A204.1 (cell line): ENCODE results near the gene TMCC1.
"Not testable (repeated sequence)": the region's sequence is repeated elsewhere in the genome, so short reads cannot be mapped to it uniquely, and the experiment has no call there.

ENCODE experiments used
- FAIRE-seq: peaks from 2 replicates; lab custom pipeline; 2012; peaks lifted over from hg19 to GRCh38; lab: Jason Lieb, UNC

TMCC1 gene

DNA sequence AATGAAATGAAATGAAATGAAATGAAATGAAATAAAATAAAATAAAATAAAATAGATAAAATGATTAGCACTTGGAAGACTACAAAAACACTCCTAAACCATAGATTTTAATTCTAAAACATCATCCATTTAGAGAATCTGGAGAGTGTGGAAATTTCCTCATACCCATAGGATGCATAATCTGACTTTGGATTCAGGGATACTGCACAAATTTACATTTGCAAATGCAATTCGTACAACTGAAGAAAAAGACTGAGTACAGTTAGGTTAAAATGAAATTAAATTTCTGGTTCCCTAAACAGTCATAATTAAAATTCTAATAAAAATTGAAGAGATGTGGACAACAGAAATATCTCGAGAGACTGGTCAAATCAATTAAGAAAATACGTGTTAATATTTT is 122.9 kb downstream of the TMCC1 start:
- no peak for FAIRE-seq

DNA sequence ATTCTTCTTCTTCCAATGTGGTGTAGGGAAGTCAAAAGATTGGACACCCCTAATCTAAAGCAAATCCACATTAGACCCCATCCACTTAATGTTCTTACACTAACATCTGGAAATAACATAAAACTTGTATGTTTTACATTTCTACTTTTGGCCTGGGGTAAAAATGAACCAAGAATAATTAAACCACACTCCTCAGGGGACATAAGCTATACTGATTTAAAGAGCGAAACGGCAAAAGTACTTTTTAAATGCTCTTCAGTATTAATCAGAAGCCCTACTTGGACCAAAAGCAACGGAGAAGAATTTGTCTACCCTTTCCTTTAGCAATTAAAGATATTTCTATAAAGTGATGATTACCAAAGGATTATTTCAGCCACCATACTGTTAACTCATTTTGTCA is 123.9 kb downstream of the TMCC1 start:
- no peak for FAIRE-seq

DNA sequence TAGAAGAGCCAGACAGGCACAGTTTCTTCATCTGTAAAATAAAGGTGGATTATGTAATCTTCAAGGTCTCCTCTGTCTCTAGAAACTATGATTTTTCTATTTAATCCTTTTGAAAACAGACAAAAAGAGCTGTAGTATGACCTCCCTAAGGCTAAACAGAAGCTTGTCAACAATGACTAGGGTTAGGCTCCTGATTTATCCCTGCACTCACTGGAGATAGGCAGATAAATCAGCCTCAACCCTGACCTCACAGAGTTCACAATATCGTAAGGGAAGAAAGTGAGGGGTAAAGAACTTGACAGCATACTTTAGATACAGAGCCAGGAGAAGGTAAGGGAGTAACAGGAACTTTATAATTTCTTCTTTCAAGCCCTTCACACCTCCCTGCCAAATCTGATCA is 124.8 kb downstream of the TMCC1 start:
- no peak for FAIRE-seq

DNA sequence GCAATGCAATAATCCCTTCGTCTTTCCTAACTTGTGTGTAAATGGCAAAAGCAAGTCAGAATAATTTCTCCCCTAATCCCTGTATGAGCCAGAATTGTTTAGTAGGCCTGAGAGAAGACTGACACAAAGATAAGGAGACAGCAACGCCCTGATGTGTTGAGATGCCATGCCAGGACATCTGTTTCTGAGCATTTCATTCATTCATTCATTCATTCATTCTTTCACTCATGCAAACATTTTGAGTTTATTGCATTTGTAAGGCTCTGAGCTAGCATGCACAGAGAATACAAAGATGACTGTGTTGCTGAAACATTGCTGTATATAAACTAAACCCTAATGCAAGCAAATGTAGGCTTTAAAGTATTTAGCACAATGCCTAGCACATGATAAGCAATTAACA is 127.4 kb downstream of the TMCC1 start:
- no peak for FAIRE-seq

DNA sequence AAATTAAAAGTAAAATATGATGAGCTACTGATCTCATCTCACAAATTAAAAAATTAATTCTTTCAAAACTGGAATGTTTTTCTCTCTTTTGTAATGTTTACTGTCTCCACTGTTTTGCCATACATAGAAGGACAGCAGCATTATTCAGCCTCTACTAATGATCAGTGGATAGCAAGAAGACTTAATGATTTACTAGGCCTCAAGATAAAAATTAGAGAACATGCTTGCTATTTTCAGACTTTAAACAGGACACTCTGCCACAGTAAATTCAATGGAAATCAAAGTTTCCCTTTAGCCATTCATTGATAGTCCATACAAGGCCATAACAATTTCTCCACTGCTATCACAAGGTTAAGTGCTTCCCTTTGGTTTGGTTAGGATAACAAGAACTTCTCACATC is 129.4 kb downstream of the TMCC1 start:
- no peak for FAIRE-seq

DNA sequence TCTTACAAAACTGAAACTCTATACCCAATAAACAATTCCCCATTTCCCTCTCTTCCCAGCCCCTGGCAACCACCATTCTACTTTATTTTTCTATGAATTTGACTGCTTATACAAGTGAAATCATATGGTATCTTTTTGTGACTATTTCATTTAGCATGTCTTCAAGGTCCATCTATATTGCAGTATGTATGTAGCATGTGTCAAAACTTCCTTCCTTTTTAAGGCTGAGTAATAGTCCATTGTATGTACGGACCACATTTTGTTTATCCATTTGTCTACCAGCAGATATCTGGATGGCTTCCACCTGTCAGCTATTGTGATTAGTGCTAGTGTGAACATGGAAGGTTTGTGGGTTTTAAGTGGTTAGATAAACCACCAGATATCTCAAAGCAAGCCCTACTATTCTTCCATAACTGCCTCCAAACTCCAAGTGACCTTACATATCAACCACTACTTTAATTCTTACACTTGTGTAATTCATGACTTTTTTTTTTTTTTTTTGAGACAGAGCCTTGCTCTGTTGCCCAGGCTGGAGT is 134.7 kb downstream of the TMCC1 start:
- FAIRE-seq, result no peak

DNA sequence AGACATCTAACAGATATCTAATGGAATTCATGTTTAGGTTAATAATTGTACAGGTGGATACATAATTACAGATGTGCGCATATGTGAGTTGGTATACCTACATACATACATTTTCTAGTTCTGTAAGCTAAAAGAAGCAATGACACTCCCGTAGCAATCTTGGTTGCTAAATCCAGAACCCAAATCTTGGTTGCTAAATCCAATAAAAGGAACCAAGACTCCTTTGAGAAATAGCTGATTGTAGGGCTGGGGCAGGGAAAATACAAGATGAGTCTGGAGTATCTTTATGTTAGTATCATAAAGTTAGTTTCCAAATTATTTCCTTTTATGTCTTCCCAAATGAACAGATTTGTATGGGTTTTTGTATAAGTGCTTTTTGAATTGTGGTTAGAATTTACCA is 135.2 kb downstream of the TMCC1 start:
- no peak for FAIRE-seq

DNA sequence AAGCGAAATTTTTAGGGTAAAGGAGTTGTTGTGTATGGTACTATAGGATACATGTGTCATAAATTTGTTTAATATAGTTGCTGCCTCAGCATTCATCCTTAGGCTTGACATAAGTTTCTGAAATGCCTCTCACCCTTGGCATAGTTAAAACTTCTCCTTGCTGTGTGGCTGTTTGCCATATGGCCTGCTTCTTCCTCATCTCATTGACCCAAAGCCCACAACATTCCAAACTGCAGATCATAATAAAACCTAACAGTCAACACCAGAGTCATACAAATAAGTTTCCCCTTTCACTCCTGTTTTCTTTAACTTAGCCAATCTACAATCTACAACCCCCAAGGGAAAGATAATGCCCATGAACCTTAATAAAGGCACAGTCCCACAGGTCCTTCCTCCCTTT is 136.6 kb downstream of the TMCC1 start:
- FAIRE-seq, result no peak

DNA sequence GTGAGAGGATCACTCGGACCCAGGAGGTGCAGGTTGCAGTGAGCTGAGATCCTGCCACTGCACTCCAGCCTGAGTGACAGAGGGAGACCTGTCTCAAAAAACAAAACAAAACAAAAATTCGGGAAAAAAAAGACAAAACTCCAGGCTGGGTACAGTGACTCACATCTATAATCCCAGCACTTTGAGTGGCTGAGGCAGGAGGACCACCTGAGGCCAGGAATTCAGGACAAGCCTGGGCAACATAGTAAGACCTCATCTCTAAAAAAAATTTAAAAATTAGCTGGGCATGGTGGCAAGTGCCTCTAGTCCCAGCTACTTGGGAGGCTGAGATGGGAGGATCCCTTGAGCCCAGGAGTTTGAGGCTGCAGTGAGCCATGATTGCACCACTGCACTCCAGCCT is 142.4 kb downstream of the TMCC1 start:
- FAIRE-seq, result not testable (repeated sequence)

DNA sequence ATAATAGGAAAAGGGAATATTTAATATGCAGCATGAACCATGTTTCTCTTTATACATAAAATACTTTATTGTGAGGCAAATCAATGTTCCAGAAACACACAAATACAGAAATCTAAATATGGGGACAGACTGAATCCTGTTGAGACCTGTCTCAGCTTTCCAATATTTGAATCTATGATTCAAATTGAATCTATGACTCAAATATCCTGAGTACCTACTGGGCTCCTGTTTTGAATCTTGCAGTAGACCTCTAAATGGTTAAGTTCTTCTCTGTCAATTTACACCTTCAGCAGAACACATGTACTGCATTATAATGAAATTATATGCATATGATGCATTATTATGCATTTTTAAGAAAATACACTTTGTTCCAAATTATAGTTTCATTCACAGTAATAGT is 143.8 kb downstream of the TMCC1 start:
- no peak for FAIRE-seq

DNA sequence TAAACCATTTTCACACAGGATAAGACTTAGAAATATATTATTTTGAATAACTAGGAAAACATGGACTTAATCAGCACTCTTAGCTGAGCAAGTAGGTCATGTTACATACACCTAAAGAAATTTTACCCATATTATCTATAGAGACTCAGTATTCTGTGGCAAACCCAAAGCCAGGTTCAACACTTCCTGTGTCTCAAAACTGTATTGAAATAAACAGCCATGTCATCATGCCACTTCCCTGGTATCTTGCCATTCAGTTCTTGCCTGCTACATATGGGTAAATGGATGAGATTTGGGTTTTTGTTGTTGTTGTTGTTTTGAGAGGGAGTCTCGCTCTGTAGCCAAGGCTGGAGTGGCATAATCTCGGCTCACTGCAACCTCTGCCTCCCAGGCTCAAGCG is 145.5 kb downstream of the TMCC1 start:
- FAIRE-seq, result no peak

DNA sequence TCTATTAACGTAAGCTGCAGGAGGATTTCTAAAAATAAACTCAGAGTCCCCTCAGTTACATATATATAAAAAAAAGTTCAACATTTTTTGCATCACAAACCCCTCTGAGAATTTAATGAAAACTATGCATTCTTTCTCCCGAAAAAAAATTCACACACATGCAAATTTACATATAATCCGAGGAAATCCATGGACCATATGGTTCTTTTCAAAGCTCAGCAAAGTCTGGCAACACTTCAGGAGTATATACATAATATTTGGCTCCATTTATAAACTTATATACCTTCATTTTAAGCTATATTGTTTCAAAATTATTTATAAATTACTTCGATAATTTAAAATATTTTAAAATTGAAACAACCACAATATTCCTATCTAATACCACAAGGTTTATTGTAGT is 146.4 kb downstream of the TMCC1 start:
- FAIRE-seq, result no peak

DNA sequence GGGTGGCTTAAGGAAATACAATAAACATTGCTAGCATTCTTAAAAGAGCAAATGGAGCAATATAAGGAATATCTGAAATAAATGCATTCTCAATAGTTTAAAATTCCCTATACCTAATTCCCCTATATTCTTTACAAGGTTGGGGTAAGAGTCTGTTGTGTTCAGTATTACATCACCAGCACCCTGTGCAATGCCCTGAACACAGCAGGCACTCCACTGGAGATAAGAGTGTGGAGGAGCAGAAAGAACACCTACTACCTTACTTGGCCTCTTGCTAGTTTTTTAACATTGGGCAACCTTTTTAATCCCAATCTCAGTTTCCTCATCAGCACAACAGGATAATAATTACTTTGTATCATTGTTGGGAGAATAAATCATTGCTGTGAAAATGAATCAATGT is 146.9 kb downstream of the TMCC1 start:
- FAIRE-seq, result no peak

DNA sequence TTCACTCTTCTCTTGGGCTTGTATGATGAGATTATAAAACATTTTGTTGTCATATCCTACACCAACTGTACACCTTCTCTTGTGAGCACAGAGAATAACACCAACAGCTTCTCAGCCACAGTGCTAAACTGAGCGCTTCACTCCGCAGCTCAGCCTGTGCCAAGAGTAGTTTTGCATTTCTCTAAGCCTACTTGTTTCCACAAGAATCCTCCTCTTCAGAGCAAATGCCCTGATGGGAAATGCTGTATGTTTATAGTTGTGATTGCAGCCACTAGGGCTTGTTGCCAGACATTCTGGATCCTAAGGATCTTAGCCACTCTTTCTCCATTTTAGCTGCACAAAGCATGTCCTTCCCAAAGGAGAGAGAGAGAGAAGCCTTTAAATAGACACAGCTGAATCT is 148.3 kb downstream of the TMCC1 start:
- FAIRE-seq, result no peak

DNA sequence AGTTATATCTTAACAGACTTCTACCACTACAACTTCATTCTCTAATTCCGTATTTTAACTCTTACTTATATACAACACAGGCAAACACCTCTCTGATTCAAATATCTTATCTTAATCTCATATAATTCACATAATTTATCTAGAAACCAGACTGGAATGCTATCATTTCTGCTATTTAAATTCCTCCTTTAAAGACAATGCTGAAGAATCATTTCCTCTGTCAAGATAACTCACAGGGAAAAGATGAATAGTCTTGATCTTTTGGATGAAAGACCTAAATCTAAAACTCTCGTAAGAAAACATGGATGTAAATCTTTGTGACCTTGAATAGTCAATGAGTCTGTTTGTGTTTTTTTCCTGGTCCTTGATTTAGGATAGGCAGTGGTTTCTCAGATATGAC is 151.7 kb downstream of the TMCC1 start:
- FAIRE-seq, result no peak

DNA sequence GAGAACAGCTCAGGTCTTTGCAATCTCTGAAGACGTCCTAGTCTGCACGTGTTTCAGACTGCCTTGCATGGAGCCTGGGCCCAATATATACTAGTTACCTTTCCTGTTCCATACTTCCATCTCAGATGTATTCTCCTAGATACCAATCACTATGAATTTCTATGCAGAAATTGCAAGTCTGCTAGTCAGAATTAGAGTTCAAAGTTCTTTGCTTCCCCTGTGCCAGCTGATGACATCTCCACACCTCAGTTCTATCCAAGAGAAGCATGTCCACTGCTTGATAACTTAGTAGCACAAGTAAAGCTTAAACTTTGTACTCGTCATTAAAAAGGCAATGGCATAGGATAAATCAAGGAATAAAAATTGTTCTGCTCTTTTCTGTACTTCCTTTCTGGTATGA is 153.4 kb downstream of the TMCC1 start:
- no peak for FAIRE-seq

DNA sequence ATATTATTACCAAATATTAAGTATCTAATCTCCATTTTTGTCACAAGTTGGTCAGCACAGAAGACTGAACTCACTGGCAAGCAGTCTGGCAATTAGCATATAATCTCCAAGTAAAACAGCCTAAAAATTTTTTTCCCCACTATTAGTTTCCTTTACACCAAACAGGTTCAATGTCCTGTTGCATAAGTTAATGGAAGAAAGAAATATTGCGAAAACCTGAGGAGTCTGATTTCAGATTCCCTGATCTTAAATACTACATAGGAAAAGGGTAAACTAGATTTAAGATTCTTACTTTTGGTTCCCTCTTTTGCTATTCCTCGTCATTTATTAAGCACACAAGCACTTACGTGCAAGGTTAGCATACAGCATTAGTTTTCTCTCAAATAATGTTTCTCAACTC is 153.9 kb downstream of the TMCC1 start:
- no peak for FAIRE-seq

DNA sequence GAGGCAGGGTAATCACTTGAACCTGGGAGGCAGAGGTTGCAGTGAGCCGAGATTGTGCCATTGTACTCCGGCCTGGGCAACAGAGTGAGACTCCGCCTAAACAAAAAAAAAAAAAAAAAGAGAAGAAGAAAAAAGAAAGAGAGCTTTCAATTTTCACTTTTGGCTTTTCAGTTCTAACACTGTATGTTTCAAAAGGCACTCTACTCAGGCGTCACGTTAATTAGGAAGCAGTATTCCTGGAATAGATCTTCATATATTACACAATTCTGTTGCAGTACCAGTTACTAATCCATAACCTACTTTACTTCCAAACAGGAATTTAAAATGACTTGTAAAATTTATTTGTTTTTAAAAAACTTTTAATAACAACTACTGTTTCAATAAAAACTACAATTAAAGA is 155.3 kb downstream of the TMCC1 start:
- no peak for FAIRE-seq

DNA sequence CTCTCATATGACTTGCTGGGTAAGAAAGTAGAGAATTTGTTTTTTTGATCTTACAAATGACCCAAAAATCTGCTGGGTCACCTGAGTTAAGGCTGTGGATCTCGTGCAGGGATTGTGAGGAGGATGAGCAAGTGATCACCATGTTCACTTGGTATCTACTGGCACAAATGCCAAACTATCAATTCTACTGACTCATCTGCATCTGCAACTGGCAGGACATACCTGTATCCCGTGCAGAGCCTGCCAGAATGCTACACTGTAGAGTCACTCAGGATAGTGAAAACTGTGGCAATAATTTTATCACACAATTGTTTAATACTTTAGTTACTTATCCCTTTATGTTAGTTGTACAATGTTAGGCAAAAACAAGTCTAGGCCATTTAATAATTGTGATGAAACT is 157.4 kb downstream of the TMCC1 start:
- FAIRE-seq, result no peak

DNA sequence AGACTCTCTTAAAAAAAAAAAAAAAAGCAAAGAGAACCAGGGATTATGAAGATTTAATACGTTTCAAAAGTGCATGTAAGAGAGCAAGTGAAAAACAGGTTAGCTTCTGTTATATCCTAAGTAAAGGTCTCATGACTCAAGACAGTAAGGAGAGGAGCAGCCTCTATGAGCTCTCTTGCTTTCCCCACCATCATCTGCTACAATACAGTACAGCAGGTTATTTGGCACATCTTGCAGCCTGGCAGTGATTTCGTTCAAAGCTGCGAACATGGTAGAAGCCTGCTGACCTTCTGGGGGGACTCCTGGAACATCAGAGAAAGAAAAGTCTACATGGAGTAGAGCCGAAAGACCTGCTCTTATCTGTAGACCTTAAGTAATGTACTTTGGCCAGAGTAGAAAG is 157.9 kb downstream of the TMCC1 start:
- no peak for FAIRE-seq

DNA sequence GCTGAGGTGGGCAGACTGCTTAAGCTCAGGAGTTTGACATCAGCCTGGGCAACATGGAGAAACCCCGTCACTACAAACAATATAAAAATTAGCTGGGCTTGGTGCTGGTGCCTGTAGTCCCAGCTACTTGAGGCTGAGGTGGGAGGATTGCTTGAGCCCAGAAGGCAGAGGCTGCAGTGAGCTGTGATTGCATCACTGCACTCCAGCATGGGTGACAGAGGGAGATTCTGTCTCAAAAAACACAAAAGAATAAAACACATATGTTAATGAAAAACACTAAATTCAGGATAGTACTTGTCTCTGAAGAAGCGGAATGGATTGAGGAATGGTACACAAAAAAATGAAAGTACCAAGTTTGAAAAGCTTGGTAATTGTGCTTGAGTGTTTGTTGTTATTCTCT is 159.1 kb downstream of the TMCC1 start:
- no peak for FAIRE-seq

DNA sequence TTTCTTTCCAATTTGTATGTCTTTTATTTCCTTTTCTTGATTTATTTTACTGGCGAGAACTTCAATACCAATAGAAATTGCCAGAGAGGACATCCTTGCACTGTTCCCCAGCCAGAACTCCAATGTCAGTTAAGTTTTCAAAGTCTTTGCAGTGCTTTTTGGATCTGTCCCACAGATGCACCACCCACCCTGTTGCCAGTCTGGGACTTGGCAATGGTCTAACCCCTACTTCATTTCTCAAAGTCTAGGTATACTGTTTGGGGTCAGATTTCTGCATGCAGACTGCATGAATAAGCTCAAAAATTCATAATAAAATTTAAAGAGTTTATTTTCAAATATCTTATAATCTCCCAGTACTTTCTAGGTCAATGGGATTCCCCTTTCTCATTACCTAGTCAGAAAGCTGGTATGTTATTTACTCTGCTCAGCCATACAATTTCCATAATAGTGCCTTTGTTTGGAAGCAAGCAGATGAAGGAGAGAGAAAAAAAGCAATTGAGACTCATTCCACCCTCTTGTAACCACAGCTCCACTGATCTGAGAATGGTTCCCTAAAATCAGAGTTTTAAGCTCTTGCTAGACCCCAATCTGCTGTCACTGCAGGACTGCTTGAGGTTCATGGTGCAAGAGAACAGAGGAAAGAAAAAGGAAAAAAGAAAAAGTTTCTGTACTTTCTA is 161.2 kb downstream of the TMCC1 start:
- no peak for FAIRE-seq

DNA sequence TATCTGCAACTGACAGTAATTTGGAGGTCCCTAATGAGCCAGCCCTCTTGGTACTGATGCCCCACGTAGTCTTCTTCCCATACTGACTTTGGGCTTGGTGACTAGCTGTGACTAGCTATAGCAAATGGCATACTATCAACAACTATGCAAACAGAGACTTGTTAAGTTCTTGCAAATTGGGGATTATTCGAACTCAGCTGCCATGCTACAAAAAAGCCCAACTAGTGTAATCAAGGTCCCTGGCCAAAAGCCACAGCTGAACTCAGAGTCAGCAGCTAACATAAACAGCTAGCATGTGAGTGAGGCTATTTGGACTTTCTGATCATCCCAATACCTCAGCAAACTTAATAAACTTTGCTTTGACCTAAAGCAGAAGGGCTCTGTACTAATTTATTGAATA is 165.8 kb downstream of the TMCC1 start:
- FAIRE-seq, result no peak

DNA sequence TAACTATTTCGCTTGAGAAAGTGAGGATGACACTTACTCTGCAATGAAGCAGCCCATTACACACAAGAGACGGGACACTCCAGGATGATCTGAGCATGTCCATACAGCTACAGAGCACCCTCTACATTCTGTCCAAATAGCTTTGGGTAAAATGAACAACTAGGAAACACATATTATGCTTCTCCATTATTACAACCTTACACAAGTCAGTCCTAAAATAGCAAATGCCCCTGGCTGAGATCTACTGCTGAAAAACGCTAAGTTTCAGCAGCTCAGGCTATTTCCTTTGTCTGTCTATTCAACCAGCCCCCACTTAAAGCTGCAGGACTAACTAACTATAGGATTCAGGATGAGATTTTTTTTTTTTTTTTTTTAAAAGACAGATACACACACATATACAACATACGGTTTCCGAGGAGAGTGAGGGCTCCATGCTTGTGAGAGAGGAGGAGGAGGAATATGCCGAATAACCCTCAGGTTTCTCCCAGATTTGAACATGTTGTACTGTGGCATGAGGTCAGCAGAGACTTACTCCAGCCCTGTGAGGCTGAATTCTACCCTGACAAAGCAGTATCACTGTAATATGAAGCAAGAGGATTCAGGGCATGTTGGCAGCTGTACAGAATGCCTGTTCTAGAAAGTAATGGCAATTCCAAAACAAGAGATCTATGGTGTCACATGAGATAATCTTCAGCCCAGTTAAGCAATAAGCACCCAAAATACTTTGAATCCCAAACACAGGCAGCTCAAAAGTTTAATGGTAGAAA is 169.8 kb downstream of the TMCC1 start:
- no peak for FAIRE-seq
